ENCODE measurements around the gene SYNPO.

- TF ChIP-seq CTCF (IDR thresholded peaks at IDR 0.05), result no peak
- TF ChIP-seq EZH2 (IDR thresholded peaks at IDR 0.05), result no peak
- no peak for TF ChIP-seq EZH2phosphoT487 (IDR thresholded peaks at IDR 0.05)
Measured at GRCh38 chr5:150605546-150605945, 34.9 kb upstream of the SYNPO start.

Measured in neural progenitor cell (in vitro differentiated cells).